GM12865 (cell line): Measurements from ENCODE around the gene AGXT.

Experiments
- DNase-seq: peaks from one replicate; pipeline ENCODE4 v3.0.0; 2010; ENCODE audit warnings: low read depth
- H3K4me3 ChIP-seq: 2 replicates; pipeline ENCODE4 v1.5.1; 2011; ENCODE audit warnings: mild to moderate bottlenecking, low read depth, low read length, control low read depth
- TF ChIP-seq, protein P1 (sequence below): IDR thresholded peaks from 2 replicates; pipeline ENCODE4 v1.5.1; 2011; ENCODE audit warnings: low read length, control low read depth, low read depth, inconsistent platforms; ENCODE audit not compliant: insufficient read depth; ENCODE audit errors: missing control alignments

The AGXT gene

DNA sequence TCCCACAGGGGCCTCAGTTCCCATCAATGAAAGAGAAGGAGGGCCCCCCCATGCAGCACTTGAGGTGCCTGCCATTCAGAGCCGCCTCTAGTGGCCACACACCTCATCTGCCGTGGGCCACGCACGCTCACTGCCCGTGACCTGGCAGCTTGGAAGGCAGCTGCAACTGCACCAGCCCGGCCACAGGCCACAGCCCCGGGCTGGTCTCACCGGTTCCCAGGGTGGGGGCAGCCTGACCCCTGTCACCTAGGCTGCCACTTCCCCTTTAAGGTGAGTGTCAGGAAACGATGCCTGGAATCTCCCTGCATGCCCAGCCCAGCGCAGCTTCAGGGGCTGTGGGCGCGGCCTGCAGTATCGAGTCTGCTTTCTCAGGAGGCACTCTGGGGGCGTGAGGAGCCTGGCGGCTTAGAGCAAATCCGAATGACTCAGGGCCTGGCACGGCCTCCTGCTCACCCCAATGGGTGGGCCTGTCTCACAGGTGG, 24.8 kb downstream of the AGXT start:
- DNase-seq = no peak
- H3K4me3 ChIP-seq = no peak overlapping the region
- TF ChIP-seq, protein P1, sequence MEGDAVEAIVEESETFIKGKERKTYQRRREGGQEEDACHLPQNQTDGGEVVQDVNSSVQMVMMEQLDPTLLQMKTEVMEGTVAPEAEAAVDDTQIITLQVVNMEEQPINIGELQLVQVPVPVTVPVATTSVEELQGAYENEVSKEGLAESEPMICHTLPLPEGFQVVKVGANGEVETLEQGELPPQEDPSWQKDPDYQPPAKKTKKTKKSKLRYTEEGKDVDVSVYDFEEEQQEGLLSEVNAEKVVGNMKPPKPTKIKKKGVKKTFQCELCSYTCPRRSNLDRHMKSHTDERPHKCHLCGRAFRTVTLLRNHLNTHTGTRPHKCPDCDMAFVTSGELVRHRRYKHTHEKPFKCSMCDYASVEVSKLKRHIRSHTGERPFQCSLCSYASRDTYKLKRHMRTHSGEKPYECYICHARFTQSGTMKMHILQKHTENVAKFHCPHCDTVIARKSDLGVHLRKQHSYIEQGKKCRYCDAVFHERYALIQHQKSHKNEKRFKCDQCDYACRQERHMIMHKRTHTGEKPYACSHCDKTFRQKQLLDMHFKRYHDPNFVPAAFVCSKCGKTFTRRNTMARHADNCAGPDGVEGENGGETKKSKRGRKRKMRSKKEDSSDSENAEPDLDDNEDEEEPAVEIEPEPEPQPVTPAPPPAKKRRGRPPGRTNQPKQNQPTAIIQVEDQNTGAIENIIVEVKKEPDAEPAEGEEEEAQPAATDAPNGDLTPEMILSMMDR = no peak

DNA sequence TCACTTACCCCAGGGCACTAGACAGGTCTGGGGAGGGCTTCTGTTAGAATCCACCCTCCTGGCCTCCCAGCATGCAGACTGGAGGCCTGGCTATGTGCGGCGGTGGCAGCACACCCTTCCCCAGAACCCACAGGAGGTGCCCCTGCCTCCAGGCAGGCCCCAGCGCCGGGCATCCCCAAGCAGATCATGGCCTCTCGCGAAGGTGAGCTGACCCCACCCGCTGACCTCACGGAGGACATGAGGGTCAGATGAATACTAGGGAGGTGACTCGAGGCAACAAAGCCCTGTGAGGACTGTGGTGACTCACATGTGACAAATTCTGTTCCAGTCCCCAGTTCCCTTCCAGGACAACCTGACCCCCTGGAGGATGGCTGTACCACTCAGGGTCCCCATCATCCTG, 25.4 kb downstream of the AGXT start:
- H3K4me3 ChIP-seq = no peak overlapping the region
- TF ChIP-seq, protein P1 = no peak
- DNase-seq = no peak

DNA sequence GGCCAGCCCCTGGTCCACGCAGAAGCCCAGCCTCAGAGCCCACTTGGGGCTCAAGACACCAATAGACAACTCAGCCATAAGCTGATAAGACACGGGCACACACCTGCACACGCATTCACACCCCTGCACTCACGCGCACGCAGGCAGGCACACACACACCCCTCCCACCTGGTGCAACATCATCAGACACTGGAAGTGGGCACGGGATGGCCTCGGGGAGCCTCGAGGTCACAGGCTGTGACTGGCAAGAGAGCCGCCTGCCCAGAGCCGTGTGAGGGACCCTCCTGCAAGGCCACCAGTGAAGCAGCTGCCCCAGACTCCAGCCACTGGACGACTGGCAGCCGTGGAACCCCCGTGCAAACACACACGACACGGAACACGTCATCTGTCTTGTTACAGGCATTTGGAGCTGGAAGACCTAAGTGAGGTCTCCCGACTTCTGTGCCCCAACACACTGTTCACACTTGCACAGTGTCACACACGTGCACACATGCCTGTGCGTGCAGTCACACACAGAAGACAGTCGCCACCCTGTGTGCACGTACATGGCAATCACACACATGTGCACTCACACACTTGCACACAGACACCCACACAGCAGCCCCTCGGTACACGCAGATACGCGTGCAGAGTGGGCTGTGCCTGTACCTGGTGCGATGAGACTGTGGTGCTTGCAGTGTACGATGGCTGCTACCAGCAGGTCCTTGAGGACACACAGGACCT, 26.4 kb downstream of the AGXT start:
- TF ChIP-seq, protein P1 = no peak
- DNase-seq = no peak
- no peak overlapping the region for H3K4me3 ChIP-seq

DNA sequence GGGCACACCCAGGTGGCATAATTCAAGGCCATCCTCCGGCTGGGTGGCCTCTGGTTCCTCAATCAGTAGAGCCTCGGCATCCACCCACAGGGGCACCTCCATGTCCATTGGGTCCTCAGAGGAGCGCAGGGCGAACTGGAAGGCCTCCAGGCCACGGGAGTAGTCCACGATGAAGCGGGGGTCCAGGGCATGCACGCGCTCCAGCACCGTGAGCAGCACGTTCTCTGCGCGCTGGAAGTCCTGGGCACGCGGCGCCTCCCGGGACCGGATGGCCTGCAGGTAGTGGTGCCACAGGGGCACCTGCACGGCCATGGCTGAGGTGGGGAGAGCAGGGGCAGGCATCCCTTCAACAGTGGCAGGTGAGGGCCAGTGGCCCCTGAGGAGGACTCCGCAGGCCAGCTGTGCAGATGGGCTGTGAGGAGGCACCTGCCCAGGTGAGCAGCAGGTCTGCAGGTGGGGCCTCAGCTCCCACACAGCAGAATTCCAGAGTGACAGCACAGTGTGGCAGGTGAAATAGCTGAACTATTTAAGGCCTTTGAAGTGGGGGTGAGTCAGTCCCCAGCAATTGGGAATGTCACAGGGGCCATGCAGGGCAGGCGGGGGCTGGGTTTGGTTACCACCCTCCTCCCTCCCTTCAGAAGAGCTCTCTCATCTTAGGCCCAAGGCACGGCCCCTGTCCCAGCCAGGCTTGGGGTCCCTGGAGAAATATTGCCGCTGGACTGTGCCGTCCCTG, 27.2 kb downstream of the AGXT start, which contains the start of gene MAB21L4:
TSS of gene MAB21L4 (minus strand) at position 501 of the 733 bp plus-strand sequence. CDS start at position 342, 159 bp downstream.
- no peak for DNase-seq
- no peak within 1 kb of the TSS for H3K4me3 ChIP-seq

DNA sequence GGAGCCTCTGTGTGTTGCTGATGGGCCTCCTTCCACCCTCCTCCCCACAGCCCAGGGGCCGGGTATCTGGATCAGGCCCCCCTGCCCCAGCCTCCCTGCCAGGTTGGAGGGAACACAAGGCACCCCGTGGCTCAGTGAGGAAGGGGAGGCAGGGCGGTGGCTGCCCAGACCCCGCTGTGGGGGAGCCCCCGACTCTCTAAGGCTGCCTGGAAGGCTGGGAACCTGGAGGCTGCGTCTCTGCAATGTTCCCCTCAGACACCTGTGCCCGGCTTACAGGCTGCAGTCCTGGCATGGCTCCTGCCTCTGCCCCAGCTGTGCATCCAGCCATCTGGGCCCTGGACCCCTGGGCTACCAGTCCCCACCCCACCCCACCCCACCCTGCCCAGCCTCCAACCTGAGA, 27.8 kb downstream of the AGXT start:
- no peak overlapping the region for H3K4me3 ChIP-seq
- TF ChIP-seq, protein P1 = no peak
- no peak for DNase-seq

More for the DNA sequence above, 27.2 kb downstream of the AGXT start, which contains the start of gene MAB21L4:
- TF ChIP-seq, protein P1 = no peak

DNA sequence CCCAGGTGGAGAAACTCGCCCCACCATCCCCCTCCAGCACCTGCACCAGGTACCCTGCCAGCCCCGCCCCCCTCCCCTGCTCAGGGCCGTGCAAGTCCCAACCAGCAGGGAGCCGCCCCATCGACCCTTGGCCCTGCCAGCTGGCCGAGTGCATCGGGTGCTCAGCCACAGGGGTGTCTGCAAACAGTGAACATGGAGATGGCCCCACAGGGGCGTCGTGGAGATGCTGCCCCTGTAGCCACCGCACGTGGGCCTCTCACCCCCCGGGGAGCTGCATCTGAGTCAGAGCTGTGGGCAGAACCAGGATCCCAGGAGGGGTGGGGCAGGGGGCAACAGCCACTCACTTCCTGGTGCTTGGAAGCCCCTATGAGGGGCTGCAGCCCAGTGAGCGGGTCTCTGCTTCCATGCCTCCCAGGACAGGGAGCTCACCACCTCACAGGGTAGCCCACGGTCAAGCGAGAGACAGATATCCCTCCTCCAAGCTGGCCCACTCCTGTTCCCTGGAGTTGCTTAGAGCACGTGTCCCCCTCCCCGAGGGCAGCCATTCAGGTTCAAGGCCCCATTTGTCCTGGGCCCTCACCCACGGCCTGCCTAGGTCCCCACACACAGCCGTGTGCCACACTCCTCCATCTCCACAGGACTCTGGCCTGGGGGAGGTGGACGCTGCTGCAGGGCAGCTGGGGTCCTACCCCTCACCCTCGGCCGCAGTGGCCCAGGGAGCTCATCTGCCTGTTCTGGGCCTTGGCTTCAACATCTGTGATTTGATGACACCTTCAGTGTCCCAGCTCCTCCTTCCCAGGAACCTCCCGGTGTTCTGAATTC, 28.5 kb downstream of the AGXT start:
- no peak overlapping the region for H3K4me3 ChIP-seq
- TF ChIP-seq, protein P1 = no peak
- DNase-seq = no peak
